Upper lobe of left lung (tissue), 6 donors: ENCODE data around the gene OLFM3. TPM values are rescaled to one million over a fixed set of nuclear protein-coding genes. Genes with fewer than 3 reads are reported as not detected.

Experiments
- ATAC-seq, 2 donors: fragments of 200-7000 bp; cut with Tn5 transposase; one replicate each; pipeline ENCODE4 v1.9.1; 2022; ENCODE audit warnings: mild to moderate bottlenecking in 2 of 2, moderate library complexity in 2 of 2; ENCODE audit not compliant: low FRiP score in 2 of 2
- DNase-seq, 2 donors: peaks; one replicate each; pipeline ENCODE4 v3.0.0-alpha.2; 2019 to 2020
- H3K27ac ChIP-seq, 4 donors: fragments of 200-600 bp; sonication (generic); one replicate each; pipeline ENCODE4 v1.5.1; 2016 to 2019
- H3K27me3 ChIP-seq, 4 donors: fragments of 200-600 bp; sonication (generic); one replicate each; pipeline ENCODE4 v1.5.1; 2017 to 2019
- H3K36me3 ChIP-seq, 4 donors: fragments of 200-600 bp; sonication (generic); one replicate each; pipeline ENCODE4 v1.5.1; 2016 to 2019
- H3K4me1 ChIP-seq, 4 donors: fragments of 200-600 bp; sonication (generic); one replicate each; pipeline ENCODE4 v1.5.1; 2018 to 2019
- H3K4me3 ChIP-seq, 4 donors: fragments of 200-600 bp; sonication (generic); one replicate each; pipeline ENCODE4 v1.5.1; 2017 to 2019; ENCODE audit warnings: mild to moderate bottlenecking in 2 of 4, moderate library complexity in 1 of 4
- H3K9me3 ChIP-seq, 4 donors: fragments of 200-600 bp; sonication (generic); one replicate each; pipeline ENCODE4 v1.5.1; 2018 to 2019
- CTCF ChIP-seq, 6 experiments: fragments of 450-650 bp in 4 of 6; fragments of 200-600 bp in 2 of 6; sonication (generic) in 2 of 6; IDR thresholded peaks; one replicate each; pipeline ENCODE4 v1.5.1; 2016 to 2019; ENCODE audit warnings: antibody characterized with exemption in 6 of 6
- EP300 ChIP-seq, 4 donors: sonication (generic); formaldehyde crosslinking; IDR thresholded peaks; one replicate each; pipeline ENCODE4 v1.5.1; 2017; ENCODE audit warnings: antibody characterized with exemption in 4 of 4, control low read depth in 2 of 4
- POLR2A ChIP-seq, 4 donors: fragments of 450-650 bp; IDR thresholded peaks; one replicate each; pipeline ENCODE4 v1.5.1; 2016 to 2017; ENCODE audit warnings: antibody characterized with exemption in 4 of 4, mild to moderate bottlenecking in 2 of 4
- POLR2AphosphoS5 ChIP-seq, 2 donors: sonication (generic); formaldehyde crosslinking; IDR thresholded peaks; one replicate each; pipeline ENCODE4 v1.5.1; 2017; ENCODE audit warnings: antibody characterized with exemption in 2 of 2
- WGBS, 2 donors: methylation state at CpG; one replicate each; pipeline ENCODE4 v1.1.5; 2017 to 2018; 5-methylcytosine and 5-hydroxymethylcytosine counted together
- total RNA-seq, 6 donors: library from RNA; depleted of rRNA in 4 of 6; stranded (reverse); fragments of >200 nt in 4 of 6; gene quantifications; one replicate each; pipeline versions ENCODE4 v1.1.0 to v1.2.1, GENCODE V29; 2016 to 2021
- donor health status: DM: no; HTN: no; CAD: no; lungs with moderate emphysema.
- donor health status: DM: no; HTN: yes; CAD: no; lungs with severe emphysema.

The OLFM3 gene
- total RNA-seq, 6 donors from 2014 or later = not detected

GRCh38 chr1:101884621-101885020 is 112.1 kb downstream of the OLFM3 start:
- Histone ChIP-seq H3K9me3 (no peaks in the 10 kb centered on the region), H3K4me3 (no peak overlapping the region), H3K27ac (no peak overlapping the region), H3K4me1 (no peaks in the 10 kb centered on the region), H3K27me3 (no peaks in the 10 kb centered on the region), H3K36me3 (no peaks in the 10 kb centered on the region)
- ATAC-seq (no peak), DNase-seq (no peak)
- WGBS, 2 donors = 53 to 58% methylated on average over 2 of the region's 2 CpGs
- TF ChIP-seq POLR2AphosphoS5 (IDR thresholded peaks at IDR 0.05) = no peak
- no peak for TF ChIP-seq CTCF (IDR thresholded peaks at IDR 0.05)
- TF ChIP-seq EP300 (IDR thresholded peaks at IDR 0.05) = no peak
- no peak for TF ChIP-seq POLR2A (IDR thresholded peaks at IDR 0.05)

DNA sequence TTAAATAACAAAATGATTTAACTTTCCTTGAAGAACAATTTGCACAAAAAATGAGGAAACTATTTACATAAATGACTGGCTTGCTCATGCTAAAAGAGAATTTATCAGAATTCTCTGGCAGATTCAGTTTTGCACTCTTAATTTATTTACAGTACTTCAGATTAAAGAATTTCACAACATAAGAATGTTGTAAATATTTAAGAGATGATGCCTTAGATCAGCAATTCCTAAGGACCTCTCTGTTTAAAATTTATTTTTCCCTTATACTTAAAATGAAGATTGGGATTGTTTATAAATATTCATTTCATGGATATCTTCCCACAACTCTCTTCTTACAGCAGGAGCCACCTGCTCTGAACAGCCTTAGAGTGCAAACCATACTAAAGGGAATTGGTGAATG is 120.8 kb downstream of the OLFM3 start:
- ATAC-seq (no peak), DNase-seq (no peak)
- Histone ChIP-seq H3K27ac (no peak overlapping the region), H3K9me3 (no peaks in the 10 kb centered on the region), H3K27me3 (no peaks in the 10 kb centered on the region), H3K4me3 (no peak overlapping the region), H3K36me3 (no peaks in the 10 kb centered on the region), H3K4me1 (no peaks in the 10 kb centered on the region)
- no peak for TF ChIP-seq EP300 (IDR thresholded peaks at IDR 0.05)
- no peak for TF ChIP-seq CTCF (IDR thresholded peaks at IDR 0.05)
- TF ChIP-seq POLR2AphosphoS5 (IDR thresholded peaks at IDR 0.05) = no peak
- no peak for TF ChIP-seq POLR2A (IDR thresholded peaks at IDR 0.05)

DNA sequence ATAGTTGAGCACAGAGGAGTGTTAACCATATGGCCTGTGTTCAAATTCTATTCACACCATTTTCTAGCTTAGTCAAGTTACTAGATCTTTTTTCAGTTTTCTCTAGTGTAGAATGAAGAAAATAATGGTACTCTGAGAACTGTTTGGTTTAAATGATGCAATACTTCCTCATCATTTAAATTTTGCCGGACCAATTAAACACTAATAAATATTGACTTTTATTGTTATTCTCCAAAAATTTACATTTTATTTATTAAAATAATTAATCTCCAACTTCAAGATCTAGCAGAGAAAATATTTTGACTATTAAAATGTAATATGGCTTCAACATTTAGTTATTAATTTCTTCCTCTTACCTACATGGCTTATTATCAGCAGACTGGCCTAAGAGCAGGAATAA is 123.1 kb downstream of the OLFM3 start:
- no peak for TF ChIP-seq CTCF (IDR thresholded peaks at IDR 0.05)
- no peak for TF ChIP-seq EP300 (IDR thresholded peaks at IDR 0.05)
- no peak for TF ChIP-seq POLR2AphosphoS5 (IDR thresholded peaks at IDR 0.05)
- no peak for TF ChIP-seq POLR2A (IDR thresholded peaks at IDR 0.05)
- Histone ChIP-seq H3K36me3 (no peaks in the 10 kb centered on the region), H3K27ac (no peak overlapping the region), H3K4me1 (no peaks in the 10 kb centered on the region), H3K4me3 (no peak overlapping the region), H3K27me3 (no peaks in the 10 kb centered on the region), H3K9me3 (no peaks in the 10 kb centered on the region)
- ATAC-seq = no peak
- DNase-seq = no peak
- 82 to 97% methylated on average over 1 of the region's 1 CpG for WGBS, 2 donors

DNA sequence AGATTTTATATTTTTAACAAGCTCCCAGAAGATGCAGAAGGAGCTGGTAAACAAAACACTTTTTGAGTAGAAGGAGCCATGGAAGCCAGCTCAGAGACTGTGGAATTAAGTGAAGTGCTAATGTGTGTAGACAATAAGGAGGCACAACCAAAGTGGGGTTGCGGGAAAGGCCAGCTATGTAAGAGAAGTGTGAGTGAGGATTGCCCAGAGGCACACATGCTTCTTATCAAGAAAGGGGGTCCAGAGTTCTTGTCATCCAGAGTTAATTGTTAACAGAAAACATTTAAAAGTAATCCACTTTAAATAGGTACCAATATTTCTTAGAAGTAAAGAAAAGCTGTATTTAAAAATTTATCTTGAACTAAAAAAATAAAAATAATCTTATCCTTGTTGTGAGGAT is 136.8 kb downstream of the OLFM3 start:
- Histone ChIP-seq H3K4me3 (no peak overlapping the region), H3K27ac (no peak overlapping the region), H3K4me1 (no peaks in the 10 kb centered on the region), H3K27me3 (no peaks in the 10 kb centered on the region), H3K36me3 (no peaks in the 10 kb centered on the region), H3K9me3 (no peaks in the 10 kb centered on the region)
- no peak for ATAC-seq
- DNase-seq = no peak
- WGBS, 2 donors = 88 to 97% methylated on average over 1 of the region's 1 CpG
- TF ChIP-seq POLR2A (IDR thresholded peaks at IDR 0.05) (no peak), POLR2AphosphoS5 (IDR thresholded peaks at IDR 0.05) (no peak), EP300 (IDR thresholded peaks at IDR 0.05) (no peak), CTCF (IDR thresholded peaks at IDR 0.05) (no peak)

DNA sequence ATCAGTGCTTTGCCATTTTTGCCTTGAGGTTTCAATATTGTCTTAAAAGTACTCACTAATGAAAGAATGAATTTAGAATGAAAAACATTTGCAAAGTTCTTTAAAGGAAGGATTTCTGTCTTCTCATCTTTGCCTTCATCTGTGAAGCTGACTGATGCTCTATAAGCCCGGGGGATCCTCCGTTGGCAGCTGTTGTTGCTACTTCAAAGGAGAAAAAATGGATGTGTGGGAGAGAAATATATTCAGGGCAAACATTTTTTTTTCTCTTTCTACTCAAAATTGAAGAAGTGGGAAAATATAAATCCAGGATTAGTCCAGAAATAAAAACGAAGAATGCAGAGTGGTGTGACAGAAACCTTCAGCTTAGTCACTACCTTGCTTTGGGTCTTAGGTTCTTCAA is 142.5 kb downstream of the OLFM3 start:
- WGBS, 2 donors = 75 to 84% methylated on average over 3 of the region's 3 CpGs
- ATAC-seq (no peak), DNase-seq (no peak)
- Histone ChIP-seq H3K27me3 (no peaks in the 10 kb centered on the region), H3K27ac (no peak overlapping the region), H3K36me3 (no peaks in the 10 kb centered on the region), H3K4me1 (no peaks in the 10 kb centered on the region), H3K4me3 (no peak overlapping the region), H3K9me3 (no peaks in the 10 kb centered on the region)
- TF ChIP-seq POLR2AphosphoS5 (IDR thresholded peaks at IDR 0.05) = no peak
